ENCODE results near the gene ADAMTSL1. TPM values are rescaled to one million over a fixed set of nuclear protein-coding genes. Genes with fewer than 3 reads are reported as not detected.

The ADAMTSL1 gene
- total and polyA plus RNA-seq, 2 of the 13 experiments (the other 11 are each of a cell fraction or from before 2014, with no cell fraction given), result not detected

- BruUV-seq (replicated peaks), result no TSS peak
- ChIA-PET CTCF (ENCODE audit: low intra/inter-chr PET ratio, low total read pairs) (no interaction called here), POLR2A (no interaction called here)
- H3K36me3 ChIP-seq (replicated peaks in 1 of 2; ENCODE audit: control insufficient read depth in 1 of 2, insufficient read depth in 2 of 2, low read length in 2 of 2), result no peaks in the 10 kb centered on the region
- TF ChIP-seq ZNF691 (CRISPR knock-in tag; IDR thresholded peaks at IDR 0.05; ENCODE audit: borderline replicate concordance, low read depth) (no peak), ZMAT5 (CRISPR knock-in tag; IDR thresholded peaks at IDR 0.05; ENCODE audit: borderline replicate concordance, low read depth) (no peak), SRY (CRISPR knock-in tag; IDR thresholded peaks at IDR 0.05) (no peak), NR0B2 (CRISPR knock-in tag; IDR thresholded peaks at IDR 0.05) (no peak), ZNF660 (CRISPR knock-in tag; IDR thresholded peaks at IDR 0.05; ENCODE audit: borderline replicate concordance, low read depth) (no peak), FOXA1 (IDR thresholded peaks at IDR 0.05) (no peak), FOXA1 (CRISPR knock-in tag; IDR thresholded peaks at IDR 0.05) (no peak), GPN1 (CRISPR knock-in tag; IDR thresholded peaks at IDR 0.05; ENCODE audit: borderline replicate concordance) (no peak), ZNF549 (CRISPR knock-in tag; IDR thresholded peaks at IDR 0.05) (no peak)
- intact Hi-C loops (cut with micrococcal nuclease; ENCODE audit: unreplicated experiment) (no loop called here), in situ Hi-C loops (cut with HindIII; ENCODE audit: extremely low pct_ligation_motif_present, low pct_unique_long_range_greater_than_20kb) (no loop called here)
- no peak overlapping the region for H3K27ac ChIP-seq (ENCODE audit: extremely low read length, insufficient read depth, low read length)
- no peak overlapping the region for H3K9ac ChIP-seq (ENCODE audit: insufficient read depth, low read depth, low read length)
- H3K9me3 ChIP-seq (ENCODE audit: low read length), result no peaks in the 10 kb centered on the region
- no peaks in the 10 kb centered on the region for H4K20me1 ChIP-seq (ENCODE audit: insufficient read depth, low read length)
- FAIRE-seq, result no peak
- no peak for ATAC-seq
- H2AFZ ChIP-seq (ENCODE audit: low read length), result no peak overlapping the region
- H3K4me3 ChIP-seq (replicated peaks in 1 of 3; ENCODE audit: insufficient read depth in 1 of 3, low read depth in 2 of 3, low read length in 3 of 3), result no peak overlapping the region
- no peaks in the 10 kb centered on the region for H3K79me2 ChIP-seq (ENCODE audit: insufficient read depth, low read length)
- no peak overlapping the region for H3K4me2 ChIP-seq (ENCODE audit: low read depth, low read length)
- no peak for DNase-seq (ENCODE audit: low spot score)
- WGBS (ENCODE audit: low lambda C conversion rate), result 4% methylated on average over 3 of the region's 3 CpGs
- H3K4me1 ChIP-seq (ENCODE audit: insufficient read depth, low read length), result no peaks in the 10 kb centered on the region
- no peaks in the 10 kb centered on the region for H3K27me3 ChIP-seq (ENCODE audit: control insufficient read depth in 1 of 2, insufficient read depth in 2 of 2, low read length in 2 of 2)
Measured at GRCh38 chr9:18495065-18495464, 21.1 kb downstream of the ADAMTSL1 start.

Measured in HepG2 (cell line).